ENCODE data around the gene TBC1D3B. TPM values are rescaled to one million over a fixed set of nuclear protein-coding genes. Genes with fewer than 3 reads are reported as not detected.

The TBC1D3B gene
- polyA plus RNA-seq, 2 of the 4 experiments (the other 2 are of a cell fraction): 1.5 to 5.6 TPM

DNA sequence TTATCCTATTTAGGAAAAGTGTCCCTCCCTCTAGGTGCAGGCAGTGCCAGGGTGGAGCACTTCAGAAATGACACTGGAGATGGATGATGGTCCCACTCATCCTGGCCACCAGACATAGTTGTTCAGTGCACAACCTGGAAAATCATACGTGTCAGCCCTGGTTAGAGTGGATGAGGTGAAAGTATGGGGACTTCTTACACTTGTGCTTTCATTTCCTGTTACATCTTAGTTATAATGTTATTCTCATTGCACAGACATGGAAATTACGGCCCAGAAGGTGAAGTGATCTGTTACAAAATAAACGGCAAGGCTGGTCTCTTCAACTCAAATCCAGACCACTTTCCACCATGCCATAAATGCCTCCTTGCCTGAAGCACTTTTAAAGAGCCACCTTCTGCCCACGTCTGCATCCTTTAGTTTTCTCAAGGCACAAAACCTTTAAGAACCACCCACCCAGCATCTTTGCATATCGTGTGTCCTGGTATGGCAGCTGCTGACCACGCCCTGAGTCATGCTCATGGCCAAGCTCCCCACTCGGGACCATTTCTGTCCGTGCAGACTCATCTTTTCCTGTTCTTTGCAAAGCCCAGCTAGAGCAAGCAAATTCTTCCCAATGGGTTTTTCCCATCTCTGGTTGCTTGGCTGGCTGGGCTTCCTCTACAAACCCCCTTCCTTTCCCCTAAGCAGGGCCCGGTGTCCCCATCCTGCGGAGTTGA, 22.4 kb downstream of the TBC1D3B start:
- WGBS (ENCODE audit: missing lambda C conversion rate): 20% methylated on average over 10 of the region's 10 CpGs
- ATAC-seq: no peak
- no peak for FAIRE-seq
- H3K4me1 ChIP-seq: no peaks in the 10 kb centered on the region
- POLR2A ChIA-PET: no interaction called here
- no peak for DNase-seq (ENCODE audit: low read depth in 1 of 2, low spot score in 1 of 2)
- H3K4me3 ChIP-seq: no peak overlapping the region
- H3K4me2 ChIP-seq: no peak overlapping the region
- no peaks in the 10 kb centered on the region for H3K9me3 ChIP-seq
- H3K27ac ChIP-seq: no peak overlapping the region
- TF ChIP-seq MYC (IDR thresholded peaks at IDR 0.05; ENCODE audit: borderline replicate concordance, low read length) (no peak), ZNF302 (CRISPR knock-in tag; IDR thresholded peaks at IDR 0.05) (no peak), RAD21 (conservative IDR thresholded peaks at IDR 0.05 in 1 of 2, IDR thresholded peaks at IDR 0.05 in 1 of 2) (no peak), HOXB5 (CRISPR knock-in tag; IDR thresholded peaks at IDR 0.05) (no peak), POLR2AphosphoS2 (conservative IDR thresholded peaks at IDR 0.05; ENCODE audit: low read length) (no peak)
- TF ChIP-seq, protein P1, sequence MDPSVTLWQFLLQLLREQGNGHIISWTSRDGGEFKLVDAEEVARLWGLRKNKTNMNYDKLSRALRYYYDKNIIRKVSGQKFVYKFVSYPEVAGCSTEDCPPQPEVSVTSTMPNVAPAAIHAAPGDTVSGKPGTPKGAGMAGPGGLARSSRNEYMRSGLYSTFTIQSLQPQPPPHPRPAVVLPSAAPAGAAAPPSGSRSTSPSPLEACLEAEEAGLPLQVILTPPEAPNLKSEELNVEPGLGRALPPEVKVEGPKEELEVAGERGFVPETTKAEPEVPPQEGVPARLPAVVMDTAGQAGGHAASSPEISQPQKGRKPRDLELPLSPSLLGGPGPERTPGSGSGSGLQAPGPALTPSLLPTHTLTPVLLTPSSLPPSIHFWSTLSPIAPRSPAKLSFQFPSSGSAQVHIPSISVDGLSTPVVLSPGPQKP (IDR thresholded peaks at IDR 0.05; ENCODE audit: low read depth, low read length): no peak
- CTCF ChIA-PET: interaction anchor here (1.2 kb wide), 1 partner anchor 185 kb away, joined by 4 read pairs; no protein-coding TSS in a partner anchor

DNA sequence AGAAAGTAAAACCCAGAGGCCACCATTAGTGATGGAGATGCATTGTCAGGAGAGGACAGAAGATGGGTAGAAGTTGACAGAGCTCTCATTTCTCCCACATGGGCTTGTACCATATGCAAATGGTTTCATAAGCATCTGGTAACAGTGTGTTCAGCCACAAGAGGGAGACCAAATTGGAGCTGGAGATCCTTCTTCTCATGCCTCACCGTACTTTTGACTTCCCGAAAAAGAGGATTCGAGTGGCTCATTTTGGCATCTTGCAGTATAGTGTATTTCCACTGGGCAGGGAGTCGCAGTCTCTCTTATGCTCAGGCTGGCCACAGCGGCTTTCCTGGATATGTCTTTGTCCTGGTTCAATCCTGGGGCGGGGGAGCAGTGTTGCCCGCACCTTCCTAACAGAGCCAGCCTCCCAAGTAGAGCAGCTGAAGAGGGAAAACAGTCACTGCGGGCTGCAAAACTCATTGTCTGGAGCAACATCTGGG, 23.8 kb downstream of the TBC1D3B start:
- Histone ChIP-seq H3K4me1 (no peaks in the 10 kb centered on the region), H3K27ac (no peak overlapping the region), H3K4me2 (no peak overlapping the region), H3K4me3 (no peak overlapping the region), H3K9me3 (no peaks in the 10 kb centered on the region)
- FAIRE-seq: no peak
- CTCF ChIA-PET: interaction anchor here (1.1 to 8.0 kb wide), 4 partner anchors 20 to 330 kb away, joined by 3 to 271 read pairs (median 4); no protein-coding TSS in a partner anchor
- WGBS (ENCODE audit: missing lambda C conversion rate): 40% methylated on average over 8 of the region's 8 CpGs
- peak in 1 of 2 experiments; percentile 30 for DNase-seq (ENCODE audit: low read depth in 1 of 2, low spot score in 1 of 2)
- POLR2A ChIA-PET: no interaction called here
- TF ChIP-seq MYC (IDR thresholded peaks at IDR 0.05; ENCODE audit: borderline replicate concordance, low read length) (no peak), EP300 (IDR thresholded peaks at IDR 0.05) (no peak), MAZ (IDR thresholded peaks at IDR 0.05; ENCODE audit: borderline replicate concordance, low read depth, low read length) (no peak), RAD21 (conservative IDR thresholded peaks at IDR 0.05 in 1 of 2, IDR thresholded peaks at IDR 0.05 in 1 of 2) (no peak)
- TF ChIP-seq, protein P2, sequence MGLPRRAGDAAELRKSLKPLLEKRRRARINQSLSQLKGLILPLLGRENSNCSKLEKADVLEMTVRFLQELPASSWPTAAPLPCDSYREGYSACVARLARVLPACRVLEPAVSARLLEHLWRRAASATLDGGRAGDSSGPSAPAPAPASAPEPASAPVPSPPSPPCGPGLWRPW (IDR thresholded peaks at IDR 0.05): no peak
- peak; percentile 36 to 60; a peak in 4 of 6 replicates for ATAC-seq

DNA sequence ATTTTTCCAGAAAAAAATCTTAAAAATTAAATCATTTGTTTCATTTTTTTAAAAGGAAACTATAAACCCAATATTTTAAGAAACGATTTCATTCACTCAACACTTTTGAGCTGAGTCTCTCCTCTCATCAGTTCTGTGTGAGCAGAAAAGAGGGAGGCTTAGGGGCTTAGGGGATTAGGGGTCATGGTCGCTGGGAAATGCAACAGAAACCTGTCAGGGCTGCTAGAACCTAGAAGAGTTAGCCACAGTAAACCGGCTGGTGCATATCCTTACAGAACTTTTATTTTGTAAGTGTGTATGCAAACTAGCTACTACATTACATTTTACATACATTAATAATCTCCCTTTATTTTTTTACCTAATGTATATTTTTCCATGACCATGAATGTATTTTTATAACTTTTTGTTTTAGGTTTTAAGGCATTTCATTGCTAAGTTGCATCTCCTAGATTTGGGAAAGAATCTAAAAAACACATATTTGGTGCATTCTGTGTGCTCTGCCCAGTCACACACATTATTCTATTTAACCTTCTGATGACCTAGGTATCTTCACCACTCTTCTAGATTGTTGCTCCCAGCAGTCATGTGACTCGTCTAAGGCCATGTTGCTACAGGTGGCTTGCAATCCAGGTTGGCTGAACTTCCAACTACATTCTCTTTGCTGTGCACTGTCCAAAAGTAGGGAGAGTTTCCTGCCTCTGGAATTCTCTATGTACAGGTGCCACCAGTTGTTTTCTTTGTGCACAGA, 24.4 kb downstream of the TBC1D3B start:
- Histone ChIP-seq H3K9me3 (no peaks in the 10 kb centered on the region), H3K27ac (no peak overlapping the region), H3K4me2 (no peak overlapping the region), H3K4me1 (no peaks in the 10 kb centered on the region), H3K4me3 (no peak overlapping the region)
- ChIA-PET CTCF (interaction anchor here (0.6 to 8.0 kb wide), 6 partner anchors 19 to 331 kb away, joined by 3 to 271 read pairs (median 4); no protein-coding TSS in a partner anchor), POLR2A (no interaction called here)
- WGBS (ENCODE audit: missing lambda C conversion rate): 4% methylated on average over 4 of the region's 4 CpGs
- TF ChIP-seq CHD2 (IDR thresholded peaks at IDR 0.05; ENCODE audit: low read length, partially characterized antibody) (no peak), HOXB13 (CRISPR knock-in tag; IDR thresholded peaks at IDR 0.05; ENCODE audit: low read depth) (no peak), CEBPB (IDR thresholded peaks at IDR 0.05) (no peak), ZC3H11A (IDR thresholded peaks at IDR 0.05) (no peak), RFX5 (IDR thresholded peaks at IDR 0.05) (no peak), RARB (CRISPR knock-in tag; IDR thresholded peaks at IDR 0.05) (no peak)
- TF ChIP-seq, protein P3, sequence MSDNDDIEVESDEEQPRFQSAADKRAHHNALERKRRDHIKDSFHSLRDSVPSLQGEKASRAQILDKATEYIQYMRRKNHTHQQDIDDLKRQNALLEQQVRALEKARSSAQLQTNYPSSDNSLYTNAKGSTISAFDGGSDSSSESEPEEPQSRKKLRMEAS (IDR thresholded peaks at IDR 0.05): no peak
- no peak for ATAC-seq
- no peak for FAIRE-seq
- no peak for DNase-seq (ENCODE audit: low read depth in 1 of 2, low spot score in 1 of 2)

All from A549 (cell line).